Measurements from ENCODE around the gene STK11IP.
"Not testable (repeated sequence)": the region's sequence is repeated elsewhere in the genome, so short reads cannot be mapped to it uniquely, and the experiment has no call there.

Gene STK11IP

DNA sequence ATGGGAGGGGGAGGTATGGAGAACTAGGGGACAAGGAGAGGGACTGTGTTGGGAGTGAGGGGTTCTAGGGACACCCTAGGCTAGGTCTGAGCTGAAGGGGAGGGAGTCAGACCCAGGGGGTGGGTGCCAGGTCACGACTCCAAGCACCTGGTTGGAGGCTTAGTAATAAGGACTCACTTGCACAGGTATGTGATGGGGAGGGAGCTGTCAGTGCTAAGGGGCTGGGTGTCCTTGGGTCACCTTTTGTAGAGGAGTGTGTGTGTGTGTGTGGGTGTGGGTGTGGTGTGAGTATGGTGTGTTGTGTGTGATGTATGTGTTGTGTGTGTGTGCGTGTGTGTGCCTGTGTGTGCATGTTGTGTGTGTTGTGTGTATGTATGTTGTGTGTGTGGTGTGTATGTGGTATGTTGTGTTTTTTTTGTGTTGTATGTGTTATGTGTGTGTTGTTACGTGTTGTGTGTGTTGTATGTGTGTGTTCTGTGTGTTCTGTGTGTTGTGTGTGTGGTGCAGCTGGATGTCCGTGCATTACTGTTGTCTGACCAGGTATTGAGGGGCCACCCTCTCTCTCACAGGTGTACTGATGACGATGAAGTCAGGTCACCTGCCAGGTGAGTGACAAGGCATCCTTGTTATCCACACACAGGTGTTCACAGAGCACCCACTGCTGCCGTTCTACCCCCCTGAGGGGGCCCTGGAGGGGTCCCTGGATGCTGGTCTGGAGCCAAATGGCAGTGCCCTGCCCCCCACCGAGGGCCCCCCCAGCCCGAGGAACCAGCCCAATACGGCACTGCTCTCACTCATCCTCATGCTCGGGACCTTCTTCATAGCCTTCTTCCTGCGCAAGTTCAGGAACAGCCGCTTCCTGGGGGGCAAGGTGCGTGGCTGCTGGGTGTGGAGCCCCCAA is 39.5 kb downstream of the STK11IP start:
- no peak for DNase-seq

DNA sequence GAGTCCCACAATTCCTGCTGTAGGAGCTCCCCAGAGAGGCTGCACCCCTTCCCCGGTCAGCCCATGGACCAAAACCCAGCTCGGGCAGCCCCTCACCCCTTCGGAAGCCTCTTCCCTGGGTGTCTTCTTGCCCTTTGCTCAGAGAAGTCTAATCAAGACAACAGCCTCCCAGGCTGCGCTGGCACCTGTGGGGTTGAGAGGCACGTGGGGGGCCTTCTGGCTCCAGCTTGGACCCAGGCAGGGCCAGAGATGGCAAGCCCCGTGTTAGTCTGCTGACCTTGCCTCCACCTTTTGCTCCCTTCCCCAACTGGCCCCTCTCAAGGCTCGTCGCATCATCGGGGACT is 40.2 kb downstream of the STK11IP start:
- DNase-seq, result no peak

DNA sequence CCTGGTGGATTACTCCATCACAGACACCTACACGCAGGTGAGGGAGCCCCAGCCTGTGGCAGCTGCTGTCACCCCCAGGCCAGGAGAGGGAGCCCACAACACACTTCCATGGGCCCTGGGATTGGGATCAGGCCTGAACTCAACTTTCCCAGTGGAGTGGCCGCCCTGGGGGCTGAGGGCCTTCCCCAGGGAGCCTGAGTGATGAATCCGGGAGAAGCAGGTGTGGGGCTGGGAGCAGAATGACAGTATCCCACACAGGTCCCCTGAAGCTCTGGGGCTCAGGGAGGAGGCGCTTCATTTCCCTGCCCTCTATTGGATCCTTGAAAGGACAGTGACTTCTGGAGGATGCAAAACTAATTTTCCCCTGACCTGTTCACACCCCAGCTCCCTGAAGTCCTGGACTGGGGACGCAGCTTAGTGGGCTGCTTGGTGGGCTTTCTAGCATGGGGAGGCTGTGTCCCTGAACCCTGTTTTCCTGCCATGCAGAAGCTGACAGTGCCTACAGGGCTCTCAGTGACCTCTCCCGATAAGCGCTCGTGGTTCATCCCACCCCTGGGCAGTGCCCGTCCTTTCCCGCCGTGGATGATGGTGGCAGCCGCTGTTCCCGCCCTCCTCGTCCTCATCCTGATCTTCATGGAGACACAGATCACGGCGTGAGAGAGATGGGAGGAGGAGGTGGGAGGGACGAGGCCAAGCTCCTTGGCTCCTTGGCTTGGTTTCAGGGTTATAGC is 40.7 kb downstream of the STK11IP start:
- no peak for DNase-seq

DNA sequence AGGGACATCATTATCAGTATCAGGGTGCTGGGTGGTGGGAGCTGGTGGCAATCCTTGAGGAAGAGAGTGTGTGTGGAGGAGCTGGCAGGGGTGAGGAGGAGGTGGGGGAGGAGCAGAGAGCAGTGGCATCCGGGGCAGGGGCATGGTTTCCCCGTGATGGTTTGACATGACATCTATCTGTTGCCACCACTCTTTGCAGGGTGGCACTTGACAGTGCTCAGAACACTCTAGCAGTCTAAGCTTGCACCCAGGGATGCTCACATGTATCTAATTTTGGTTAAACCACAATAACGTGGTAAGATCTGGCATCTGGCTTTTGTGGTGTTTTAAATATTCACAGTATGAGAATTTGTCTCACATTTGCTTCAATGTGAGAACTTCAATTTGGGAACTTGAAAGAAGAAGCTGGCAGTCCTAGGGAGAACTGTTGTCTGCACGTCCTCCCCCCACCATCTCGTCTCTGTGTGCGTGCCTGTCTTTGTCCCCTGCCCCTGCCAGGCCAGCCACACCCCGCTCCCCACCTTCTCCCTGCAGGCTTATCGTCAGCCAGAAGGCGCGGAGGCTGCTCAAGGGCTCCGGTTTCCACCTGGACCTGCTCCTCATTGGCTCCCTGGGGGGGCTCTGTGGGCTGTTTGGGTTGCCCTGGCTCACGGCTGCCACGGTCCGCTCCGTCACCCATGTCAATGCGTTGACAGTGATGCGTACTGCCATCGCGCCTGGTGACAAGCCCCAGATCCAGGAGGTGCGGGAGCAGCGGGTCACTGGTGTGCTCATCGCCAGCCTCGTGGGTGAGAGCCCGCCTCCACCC is 41.5 kb downstream of the STK11IP start:
- DNase-seq, result no peak

DNA sequence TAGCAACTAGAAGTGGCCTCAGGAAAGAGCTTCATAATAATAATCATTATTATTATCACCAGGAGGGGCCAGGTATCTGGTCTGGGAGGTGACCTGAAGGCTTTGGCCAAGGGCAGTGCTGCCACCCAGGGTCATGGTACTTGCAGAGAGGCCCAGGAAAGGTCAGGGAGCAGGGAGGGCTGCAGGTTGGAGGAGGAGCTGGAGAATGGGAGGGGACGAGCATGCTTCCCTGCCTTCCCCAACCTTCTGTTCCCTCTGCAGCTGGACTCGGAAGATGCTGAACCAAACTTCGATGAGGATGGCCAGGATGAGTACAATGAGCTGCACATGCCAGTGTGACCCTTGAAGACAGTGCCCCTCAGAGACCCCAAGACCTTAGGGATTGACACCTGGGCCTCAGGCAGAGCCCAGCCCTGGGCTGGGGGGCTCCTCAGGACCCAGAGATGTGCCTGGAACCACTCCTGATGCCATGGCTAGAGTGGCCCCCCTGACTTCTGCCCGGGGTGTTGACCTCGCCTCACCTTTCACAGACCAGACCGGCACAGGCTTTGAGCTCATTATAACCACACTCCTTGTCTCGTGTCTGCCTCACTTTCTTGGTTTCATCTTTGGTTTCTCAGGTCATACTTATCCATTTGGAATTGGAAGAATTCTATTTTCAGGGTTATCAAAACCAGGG is 43.9 kb downstream of the STK11IP start:
- DNase-seq, result no peak

DNA sequence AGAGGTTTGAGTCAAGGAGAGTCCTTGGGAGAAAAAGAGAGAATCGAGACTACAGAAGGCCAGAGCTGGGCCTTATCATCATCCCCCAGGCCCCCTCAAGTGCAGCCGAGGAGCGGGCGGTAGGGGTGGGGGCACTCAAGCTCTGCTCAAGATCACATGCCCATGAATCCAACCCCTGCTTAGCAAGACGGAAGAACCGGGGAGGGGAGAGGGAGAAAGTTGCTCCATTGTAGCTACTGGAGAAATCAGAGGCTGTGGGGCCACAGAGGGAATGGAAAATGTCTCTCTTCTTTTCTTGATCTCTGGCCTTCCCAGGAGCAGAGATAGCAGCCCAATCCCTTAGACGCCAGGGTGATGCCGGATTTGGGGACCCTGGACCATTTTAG is 44.4 kb downstream of the STK11IP start:
- DNase-seq, result no peak

DNA sequence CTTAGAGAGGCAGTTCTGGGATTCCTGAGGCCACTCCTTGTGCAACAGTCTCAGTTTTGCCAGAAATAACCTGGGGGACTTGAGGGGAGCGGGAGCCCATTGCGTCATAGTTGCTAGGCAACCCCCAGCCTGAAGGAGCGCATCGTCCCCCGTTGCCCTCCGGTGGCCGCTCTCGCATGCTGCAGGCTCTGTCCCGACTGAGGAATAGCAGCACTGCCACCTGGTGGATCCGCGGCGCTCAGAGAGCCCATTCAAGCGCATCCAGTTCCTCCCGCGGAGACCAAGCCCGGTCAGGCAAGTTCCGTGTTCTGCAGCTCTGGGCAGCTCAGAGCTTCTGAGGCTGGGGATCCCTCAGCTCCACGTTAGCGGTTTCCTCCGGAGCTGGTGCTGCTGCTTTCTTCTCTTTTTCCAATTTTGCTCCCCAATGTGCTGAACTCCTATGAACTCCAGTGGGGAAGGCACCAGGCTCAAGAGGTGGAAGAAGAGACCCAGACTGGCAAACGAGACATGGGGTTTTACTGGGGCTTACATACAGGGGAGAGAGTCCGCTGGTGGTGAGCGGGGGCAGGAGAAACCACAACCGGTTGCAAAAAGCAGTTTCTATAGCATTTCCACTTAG is 44.9 kb downstream of the STK11IP start:
- DNase-seq, result peak; percentile 95

DNA sequence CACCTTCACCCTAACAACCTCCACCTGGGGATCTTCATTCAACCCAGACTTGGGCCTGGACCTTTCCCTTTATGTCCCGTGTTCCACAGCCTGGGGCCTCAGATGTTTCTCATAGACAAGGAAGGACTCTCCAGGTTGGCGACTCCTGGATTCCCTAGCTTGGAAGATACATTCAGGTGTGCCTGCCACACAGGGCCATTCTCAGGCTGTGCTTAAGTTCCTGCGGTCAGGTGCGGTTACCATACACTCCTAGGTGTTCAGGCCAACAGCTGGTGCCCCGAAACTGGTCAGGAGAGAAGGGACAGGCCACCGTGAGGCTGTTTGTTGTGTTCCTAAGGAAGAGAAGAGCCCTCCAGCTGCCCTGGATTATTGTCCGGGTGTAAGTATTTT is 45.4 kb downstream of the STK11IP start:
- DNase-seq, result no peak

DNA sequence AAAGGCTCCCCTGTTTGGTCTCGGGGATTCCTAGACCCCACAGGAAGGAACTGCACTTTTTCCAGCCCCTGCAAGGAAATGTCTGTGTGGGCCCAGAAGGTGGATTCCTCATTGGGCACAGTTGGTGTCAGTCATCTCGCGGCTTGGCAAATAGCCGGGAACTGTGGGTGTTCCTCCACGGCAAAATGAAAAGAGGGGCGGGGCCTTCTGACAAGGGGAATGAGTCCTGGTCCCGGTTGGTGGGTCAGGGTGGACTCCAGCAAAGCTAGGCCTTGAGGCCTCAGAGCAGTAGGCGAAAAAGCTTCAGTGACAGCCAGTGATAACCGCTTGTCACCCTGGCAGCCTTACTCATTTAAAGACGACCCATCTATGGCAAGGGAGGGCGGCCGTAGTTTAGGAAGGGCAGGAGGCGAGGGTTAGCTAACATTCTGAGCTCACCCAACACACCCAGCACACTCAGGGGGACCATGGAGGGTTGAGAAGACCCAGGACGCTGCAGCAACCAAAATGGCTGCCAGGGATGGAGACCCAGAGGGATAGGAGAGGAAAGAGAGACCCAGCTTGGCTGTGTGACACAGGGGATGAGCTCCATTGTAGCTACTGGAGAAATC is 46.2 kb downstream of the STK11IP start:
- DNase-seq, result peak; percentile 4

DNA sequence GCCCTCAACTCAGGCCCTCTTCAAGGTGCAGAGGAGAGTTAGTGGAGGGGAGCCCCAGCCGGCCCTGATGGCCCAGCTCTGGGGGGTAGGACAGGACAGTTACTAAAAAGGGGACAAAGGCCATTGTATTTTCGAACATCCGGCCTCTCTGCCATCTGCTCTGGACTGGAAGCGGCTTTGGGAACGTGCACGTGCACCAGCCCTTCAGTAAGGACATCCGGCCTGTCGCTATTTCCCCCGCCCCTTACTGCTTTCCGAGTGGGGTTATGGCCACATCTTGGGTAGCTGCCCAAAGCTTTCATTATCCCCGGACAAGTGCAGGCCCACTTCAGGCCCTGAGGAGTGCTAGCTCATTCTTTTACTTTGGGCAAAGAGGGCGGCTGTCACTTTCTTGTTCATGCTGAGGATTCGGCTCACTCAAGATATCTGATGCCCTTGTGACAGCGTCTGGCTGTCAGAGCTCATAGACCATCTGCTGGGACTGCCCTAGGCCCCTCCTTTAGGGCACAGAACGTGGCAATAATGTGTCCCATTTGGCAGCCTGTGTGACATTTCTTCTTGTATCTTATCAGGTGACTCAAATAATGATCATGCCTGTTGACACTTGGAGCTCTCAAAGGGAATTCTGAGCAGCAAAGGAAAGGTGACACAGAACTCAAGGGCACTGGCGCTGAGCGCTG is 47.3 kb downstream of the STK11IP start:
- no peak for DNase-seq

DNA sequence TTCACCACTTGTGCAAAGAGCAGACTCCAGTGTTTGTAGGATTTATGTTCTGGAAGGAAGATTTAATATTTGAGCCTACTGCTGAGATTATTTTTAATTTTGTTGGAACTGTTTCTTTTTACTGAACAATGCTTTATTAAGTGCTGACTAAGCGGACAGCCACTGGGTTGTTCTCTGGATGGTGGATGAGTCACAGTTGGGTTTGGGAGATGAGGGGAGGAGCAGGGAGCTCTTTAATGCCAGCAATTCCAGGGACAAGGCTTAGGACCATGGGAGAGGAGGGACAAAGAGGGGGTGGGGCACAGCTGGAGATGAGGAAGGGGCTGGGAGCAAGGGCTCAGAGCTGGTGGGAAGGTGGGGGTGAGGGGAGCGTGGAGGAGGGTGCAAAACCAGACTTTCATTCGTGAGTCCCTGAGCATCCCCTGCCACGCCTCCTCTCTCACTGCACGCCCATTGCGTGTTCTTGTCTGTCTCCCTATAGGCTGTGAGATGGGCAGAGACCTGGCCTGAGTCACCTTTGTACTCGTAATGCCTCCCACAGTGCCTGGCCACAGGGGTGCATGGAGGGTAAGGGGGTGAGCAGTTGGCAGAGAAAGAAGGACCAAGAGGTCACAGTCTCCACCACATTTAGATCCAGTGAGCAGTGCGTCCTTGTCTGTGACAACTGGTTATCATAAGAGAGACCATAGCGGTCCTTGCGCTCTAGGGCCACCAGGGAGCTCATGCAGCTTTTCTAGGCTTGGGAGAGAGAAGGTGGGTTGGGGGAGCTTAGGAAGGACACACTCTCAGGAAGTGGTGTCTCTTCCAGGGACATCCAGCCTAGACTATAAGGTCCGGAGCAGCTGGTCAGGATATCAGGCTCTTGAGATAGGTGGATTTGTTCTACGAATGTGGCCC is 48.2 kb downstream of the STK11IP start:
- DNase-seq, result peak; percentile 4

DNA sequence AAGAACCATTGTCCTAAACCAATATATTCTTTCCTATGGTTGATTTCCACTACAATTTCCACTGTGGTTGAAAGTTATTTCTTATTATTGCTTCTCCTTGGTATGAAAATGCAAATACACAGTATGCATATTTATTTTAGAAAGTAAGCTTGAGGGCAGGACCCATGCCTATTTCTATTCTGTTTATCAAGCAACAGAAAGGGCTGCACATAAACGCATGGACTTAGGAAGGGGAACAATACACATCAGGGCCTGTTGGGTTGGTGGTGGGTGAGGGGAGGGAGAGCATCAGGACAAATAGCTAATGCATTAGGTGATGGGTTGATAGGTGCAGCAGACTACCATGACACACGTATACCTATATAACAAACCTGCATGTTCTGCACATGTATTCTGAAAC is 50.5 kb downstream of the STK11IP start:
- DNase-seq, result no peak

DNA sequence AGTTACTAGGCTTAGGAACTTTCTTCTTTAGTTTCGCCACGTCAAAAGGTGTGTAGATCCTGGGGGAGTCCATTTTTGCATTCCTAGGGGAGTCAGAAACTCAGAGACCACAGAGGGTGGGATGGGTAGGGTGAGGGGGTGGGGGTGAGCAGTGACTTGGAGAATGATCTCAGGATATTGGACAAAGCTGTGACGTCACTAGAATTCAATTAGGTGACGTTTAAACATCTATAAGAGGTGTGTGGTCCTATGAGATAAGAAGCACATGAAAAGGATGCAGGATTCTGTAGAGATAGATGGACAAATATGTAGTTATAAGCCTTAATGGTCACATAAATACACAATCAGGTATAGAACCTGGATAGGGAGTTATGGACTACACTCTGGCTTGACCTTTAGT is 51.3 kb downstream of the STK11IP start:
- no peak for DNase-seq

DNA sequence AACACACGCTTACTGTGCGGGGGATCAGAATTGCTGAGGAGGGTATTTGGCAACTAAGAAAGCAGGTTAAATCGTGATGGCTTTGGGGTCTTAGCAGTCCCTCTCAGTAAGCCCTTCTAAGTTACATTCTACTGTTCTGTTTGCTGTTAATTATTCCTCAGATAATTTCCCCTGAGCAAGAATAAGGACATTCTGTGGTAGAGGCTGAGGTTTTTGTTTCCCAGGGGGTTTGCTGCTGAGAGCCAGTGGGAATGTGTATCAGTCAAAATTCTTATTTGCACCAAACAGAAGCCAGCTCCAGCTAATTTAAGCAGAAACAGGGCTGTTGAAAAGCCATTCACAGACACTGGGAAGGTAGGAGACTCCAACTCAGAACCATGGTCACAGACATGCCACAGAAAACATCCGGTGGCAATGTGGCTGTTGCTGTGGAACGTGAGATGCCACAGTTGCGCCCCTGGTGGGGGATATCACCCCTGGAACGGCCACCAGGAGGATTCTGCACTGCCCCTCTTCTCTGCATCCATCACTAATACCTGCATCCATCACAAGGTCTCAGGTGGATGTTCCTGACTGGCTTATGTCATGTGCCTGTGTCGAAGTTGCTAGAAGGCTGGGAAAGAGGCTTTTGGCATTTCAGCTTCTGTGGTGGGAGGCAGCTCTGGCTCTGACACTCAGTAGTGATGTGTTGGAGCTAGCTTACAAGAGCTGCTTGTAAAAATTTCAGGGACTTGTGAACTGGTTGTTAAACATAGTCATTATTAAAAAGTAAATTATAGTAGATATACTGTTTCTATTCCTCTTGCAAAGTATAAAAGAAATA is 53.0 kb downstream of the STK11IP start:
- DNase-seq, result no peak

DNA sequence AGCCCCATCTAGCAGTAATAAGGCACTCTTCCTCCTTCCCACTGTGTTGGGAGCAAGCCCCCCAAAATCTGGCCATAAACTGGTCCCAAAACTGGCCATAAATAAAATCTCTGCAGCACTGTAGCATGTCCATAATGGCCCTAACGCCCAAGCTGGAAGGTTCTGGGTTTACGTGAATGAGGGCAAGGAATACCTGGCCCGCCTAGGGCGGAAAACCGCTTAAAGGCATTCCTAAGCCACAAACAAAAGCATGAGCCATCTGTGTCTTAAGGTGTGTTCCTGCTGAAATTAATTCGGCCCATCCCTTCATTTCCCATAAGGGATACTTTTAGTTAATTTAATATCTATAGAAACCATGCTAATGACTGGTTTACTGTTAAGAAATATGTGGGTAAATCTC is 54.0 kb downstream of the STK11IP start:
- not testable (repeated sequence) for DNase-seq

DNA sequence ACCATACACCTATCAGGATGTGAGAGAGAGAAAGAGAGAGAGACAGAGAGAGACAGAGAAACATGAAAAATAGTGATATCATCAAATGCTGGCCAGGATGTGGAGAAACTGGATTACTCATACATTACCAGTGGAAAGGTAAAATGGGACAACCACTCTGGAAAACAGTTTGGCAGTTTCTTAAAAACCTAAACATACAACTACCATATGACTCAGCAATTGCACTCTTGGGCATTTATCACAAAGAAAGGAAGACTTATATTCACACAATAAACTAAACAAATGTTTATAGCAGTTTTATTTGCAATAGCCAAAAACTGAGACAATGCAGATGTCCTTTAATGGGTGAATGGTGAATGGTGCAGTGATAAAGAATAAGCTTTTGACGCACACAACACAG is 58.9 kb downstream of the STK11IP start:
- no peak for DNase-seq

DNA sequence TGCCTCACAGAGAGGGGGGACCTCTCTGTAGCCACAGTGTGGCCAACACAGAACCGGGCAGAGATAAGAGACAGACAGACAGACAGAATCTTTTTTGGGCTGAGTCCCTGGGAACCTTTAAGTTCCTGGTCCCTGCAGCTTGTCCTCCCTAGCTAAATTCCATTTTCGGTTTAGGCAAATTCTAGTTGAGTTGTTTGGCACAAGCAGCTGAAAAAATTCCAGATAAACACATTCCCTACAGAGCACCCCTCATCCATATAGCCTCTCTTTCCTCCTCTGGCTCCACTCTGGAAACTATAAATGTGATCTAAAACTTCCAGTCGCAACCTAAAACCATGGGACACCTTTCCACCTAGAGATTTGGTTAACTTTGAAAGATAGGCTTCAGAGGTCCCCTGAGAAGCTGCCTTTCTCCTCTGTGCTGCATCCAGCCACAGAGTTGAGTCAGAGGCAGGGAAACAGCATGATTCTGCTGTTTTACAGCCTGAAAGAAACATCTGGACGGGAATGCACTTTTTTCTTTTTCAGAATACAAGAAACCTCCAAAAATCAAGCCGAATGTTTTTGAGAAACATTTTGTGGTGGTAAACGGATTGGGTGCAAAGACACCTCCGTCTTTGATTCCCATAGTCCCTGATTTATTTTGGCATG is 60.7 kb downstream of the STK11IP start:
- no peak for DNase-seq

DNA sequence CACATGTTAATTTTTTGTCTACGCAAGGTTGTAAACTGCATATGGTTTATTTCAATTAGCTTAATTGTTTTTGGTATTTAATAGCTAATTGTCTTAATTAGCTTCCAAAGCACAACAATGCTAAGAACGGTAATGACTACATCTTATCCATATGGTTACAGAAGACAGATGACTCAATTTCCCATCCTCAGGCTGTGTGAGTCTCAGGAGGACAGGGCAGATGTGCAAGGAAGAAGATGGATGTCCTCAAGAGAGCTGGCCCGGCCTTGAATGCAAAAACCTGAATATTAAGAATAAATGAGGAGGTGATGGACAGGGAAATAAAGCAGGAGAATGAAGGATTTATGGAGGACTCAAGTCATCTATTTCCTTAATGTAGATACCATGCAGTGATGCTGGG is 61.2 kb downstream of the STK11IP start:
- no peak for DNase-seq
